Cardiac muscle cell (in vitro differentiated cells and primary cell): ENCODE data around the gene SCAF4. TPM values are rescaled to one million over a fixed set of nuclear protein-coding genes. Genes with fewer than 3 reads are reported as not detected.

Experiments
- DNase-seq, 2 donors: peaks; one replicate each; pipeline versions ENCODE4 v3.0.0 to v3.0.0-alpha.2; 2010 to 2017; ENCODE audit warnings: low read depth in 1 of 2, low spot score in 1 of 2
- H3K27ac ChIP-seq: fragments of 200-600 bp; sonication (generic); 2 replicates; pipeline ENCODE4 v1.5.1; 2016
- H3K27me3 ChIP-seq: fragments of 200-600 bp; sonication (generic); 2 replicates; pipeline ENCODE4 v1.6.0; 2016; ENCODE audit warnings: control low read depth
- H3K36me3 ChIP-seq: fragments of 200-600 bp; sonication (generic); 2 replicates; pipeline ENCODE4 v1.5.1; 2016; ENCODE audit warnings: control low read depth
- H3K4me1 ChIP-seq: fragments of 200-600 bp; sonication (generic); 2 replicates; pipeline ENCODE4 v1.8.1; 2017; ENCODE audit warnings: low read depth, mild to moderate bottlenecking, mixed run types
- H3K4me3 ChIP-seq: fragments of 200-600 bp; sonication (generic); 2 replicates; pipeline ENCODE4 v1.5.1; 2016; ENCODE audit warnings: mild to moderate bottlenecking
- H3K9me3 ChIP-seq: fragments of 200-600 bp; sonication (generic); 2 replicates; pipeline ENCODE4 v1.5.1; 2017; ENCODE audit warnings: low read depth, mild to moderate bottlenecking, control low read depth
- CTCF ChIP-seq: IDR thresholded peaks from 2 replicates; pipeline ENCODE4 v1.5.1; 2012; ENCODE audit warnings: low read depth, mild to moderate bottlenecking, low read length
- polyA plus RNA-seq: library from polyadenylated mRNA; unstranded; fragments of >200 nt; fragmentation: Nextera tagmentation; extraction: Ambion mirVana; gene quantifications from 2 replicates; pipeline ENCODE4 v1.2.1, GENCODE V29; 2016
- total RNA-seq: library from RNA; depleted of rRNA; stranded (reverse); fragments of >200 nt; gene quantifications from 2 replicates; pipeline ENCODE4 v1.2.3, GENCODE V29; 2016

SCAF4 gene
- total and polyA plus RNA-seq, 2 experiments from 2014 or later: 16.0 to 28.6 TPM

DNA sequence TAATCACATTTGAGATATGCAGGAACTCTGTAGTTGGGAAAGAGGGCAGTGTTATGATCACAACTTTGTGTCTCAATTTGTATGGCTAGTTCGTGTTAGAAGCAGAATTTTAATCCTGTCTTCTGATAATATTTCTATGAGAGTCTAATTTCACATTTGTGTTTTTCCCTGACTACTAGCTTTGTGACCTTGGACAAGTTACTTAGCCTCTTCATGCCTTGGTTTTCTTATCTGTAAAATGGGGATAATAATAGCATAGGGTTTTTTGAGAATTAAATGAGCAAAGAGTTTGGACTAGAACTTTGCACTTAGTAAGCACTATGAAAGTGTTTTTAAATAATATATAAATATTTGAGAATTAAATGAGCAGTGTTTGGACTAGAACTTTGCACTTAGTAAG is 24.9 kb upstream of the SCAF4 start:
- H3K27ac ChIP-seq: no peak overlapping the region
- no peak for DNase-seq
- no peaks in the 10 kb centered on the region for H3K4me1 ChIP-seq
- no peak for TF ChIP-seq CTCF
- H3K27me3 ChIP-seq: no peaks in the 10 kb centered on the region
- no peaks in the 10 kb centered on the region for H3K36me3 ChIP-seq
- H3K9me3 ChIP-seq: no peaks in the 10 kb centered on the region
- H3K4me3 ChIP-seq: no peak overlapping the region

DNA sequence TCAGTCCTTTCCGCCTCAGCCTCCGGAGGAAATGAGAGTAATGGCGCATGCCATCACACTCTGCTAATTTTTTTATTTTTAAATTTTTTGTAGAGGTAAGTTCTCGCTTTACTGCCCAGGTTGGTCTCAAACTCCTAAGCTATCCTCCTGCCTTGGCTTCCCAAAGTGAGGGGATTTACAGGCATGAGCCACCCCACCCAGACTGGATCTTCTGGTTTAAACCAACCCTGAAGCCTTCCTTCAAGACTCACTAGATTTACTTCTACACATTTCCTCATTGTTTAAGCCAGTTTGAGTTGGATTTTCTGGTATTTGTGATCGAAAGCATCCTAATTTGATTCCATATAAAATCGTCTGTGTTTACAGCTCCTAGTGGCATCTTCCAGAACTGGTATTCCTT is 23.1 kb upstream of the SCAF4 start:
- Histone ChIP-seq H3K27ac (no peak overlapping the region), H3K9me3 (no peaks in the 10 kb centered on the region), H3K27me3 (no peaks in the 10 kb centered on the region), H3K4me1 (no peaks in the 10 kb centered on the region), H3K36me3 (no peaks in the 10 kb centered on the region), H3K4me3 (no peak overlapping the region)
- no peak for DNase-seq
- TF ChIP-seq CTCF: no peak

- Histone ChIP-seq H3K4me3 (no peak overlapping the region), H3K4me1 (no peaks in the 10 kb centered on the region), H3K27me3 (no peaks in the 10 kb centered on the region), H3K27ac (no peak overlapping the region), H3K36me3 (no peaks in the 10 kb centered on the region), H3K9me3 (no peaks in the 10 kb centered on the region)
- TF ChIP-seq CTCF: no peak
- no peak for DNase-seq
Measured at GRCh38 chr21:31754708-31754960, 22.7 kb upstream of the SCAF4 start.

DNA sequence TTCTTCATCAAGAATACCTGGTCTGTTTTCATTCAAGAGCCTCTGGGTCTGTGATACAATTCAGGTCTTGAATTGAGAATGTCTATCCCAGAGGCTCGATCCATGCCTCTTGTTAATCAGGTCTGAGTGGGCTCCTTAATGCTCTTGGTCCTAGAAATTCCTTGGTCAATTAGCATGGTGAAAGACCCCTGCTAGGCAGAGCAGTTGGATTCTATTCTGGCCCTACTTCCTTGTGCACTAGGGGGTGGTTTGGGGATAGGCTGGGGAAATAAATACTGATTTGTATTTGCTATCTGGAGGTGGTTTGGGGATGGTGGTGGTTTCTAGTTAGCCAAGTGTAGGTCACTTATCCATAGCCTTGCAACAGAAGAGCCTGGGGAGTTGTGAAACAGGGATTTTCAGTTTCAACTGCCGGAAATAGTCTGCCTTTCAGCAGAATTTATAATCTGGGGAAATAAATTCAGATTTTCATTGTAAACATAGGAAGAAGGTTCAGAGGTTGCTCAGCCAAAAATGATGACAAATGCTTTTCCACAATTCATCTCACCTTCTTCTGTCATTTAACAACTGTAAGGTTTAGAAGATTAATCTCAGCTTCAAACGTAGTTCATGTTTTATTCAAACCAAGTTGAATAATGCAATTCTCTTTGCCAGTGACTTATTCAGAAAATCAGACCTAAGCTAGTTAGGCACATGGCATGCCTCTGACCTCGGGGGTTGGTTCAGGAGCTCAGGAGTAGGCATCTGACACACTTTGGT is 22.2 kb upstream of the SCAF4 start:
- no peaks in the 10 kb centered on the region for H3K27me3 ChIP-seq
- TF ChIP-seq CTCF: no peak
- H3K4me1 ChIP-seq: no peaks in the 10 kb centered on the region
- H3K27ac ChIP-seq: no peak overlapping the region
- H3K9me3 ChIP-seq: no peaks in the 10 kb centered on the region
- DNase-seq: no peak
- H3K4me3 ChIP-seq: no peak overlapping the region
- no peaks in the 10 kb centered on the region for H3K36me3 ChIP-seq

DNA sequence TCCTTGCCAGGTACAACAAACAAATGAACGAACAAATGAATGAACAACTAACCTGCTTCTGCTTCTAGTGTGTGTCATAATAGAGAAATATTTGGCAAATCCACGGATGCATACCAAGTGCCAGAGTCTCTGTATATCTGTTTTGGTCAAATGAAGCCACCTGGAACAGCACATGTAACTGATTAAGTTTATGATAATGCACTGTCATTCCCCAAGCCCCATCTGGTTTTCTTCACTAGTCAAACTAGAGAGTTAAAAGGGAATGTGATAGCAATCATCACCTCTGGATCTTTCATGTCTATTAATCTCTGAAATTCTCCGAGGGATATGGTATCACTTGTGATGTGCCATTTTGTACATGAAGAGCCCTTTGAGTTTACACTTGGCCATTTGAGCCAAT is 21.0 kb upstream of the SCAF4 start:
- DNase-seq: no peak
- no peaks in the 10 kb centered on the region for H3K27me3 ChIP-seq
- H3K4me1 ChIP-seq: no peaks in the 10 kb centered on the region
- no peak overlapping the region for H3K4me3 ChIP-seq
- no peaks in the 10 kb centered on the region for H3K36me3 ChIP-seq
- H3K9me3 ChIP-seq: no peaks in the 10 kb centered on the region
- TF ChIP-seq CTCF: no peak
- H3K27ac ChIP-seq: no peak overlapping the region

- Histone ChIP-seq H3K4me1 (no peaks in the 10 kb centered on the region), H3K36me3 (no peaks in the 10 kb centered on the region), H3K27me3 (no peaks in the 10 kb centered on the region), H3K9me3 (no peaks in the 10 kb centered on the region), H3K27ac (no peak overlapping the region), H3K4me3 (no peak overlapping the region)
- no peak for TF ChIP-seq CTCF
- DNase-seq: no peak
Measured at GRCh38 chr21:31752352-31752751, 20.4 kb upstream of the SCAF4 start.
